T-helper 22 cell (primary cell): Measurements from ENCODE around the gene UBE4B.
"Not testable (repeated sequence)": the region's sequence is repeated elsewhere in the genome, so short reads cannot be mapped to it uniquely, and the experiment has no call there.

Source experiments
- DNase-seq: peaks from one replicate; pipeline ENCODE4 v3.0.0-alpha.2; 2020; ENCODE audit warnings: low read depth

UBE4B gene

GRCh38 chr1:10073371-10073770 lies 40.6 kb downstream of the UBE4B start:
- not testable (repeated sequence) for DNase-seq

DNA sequence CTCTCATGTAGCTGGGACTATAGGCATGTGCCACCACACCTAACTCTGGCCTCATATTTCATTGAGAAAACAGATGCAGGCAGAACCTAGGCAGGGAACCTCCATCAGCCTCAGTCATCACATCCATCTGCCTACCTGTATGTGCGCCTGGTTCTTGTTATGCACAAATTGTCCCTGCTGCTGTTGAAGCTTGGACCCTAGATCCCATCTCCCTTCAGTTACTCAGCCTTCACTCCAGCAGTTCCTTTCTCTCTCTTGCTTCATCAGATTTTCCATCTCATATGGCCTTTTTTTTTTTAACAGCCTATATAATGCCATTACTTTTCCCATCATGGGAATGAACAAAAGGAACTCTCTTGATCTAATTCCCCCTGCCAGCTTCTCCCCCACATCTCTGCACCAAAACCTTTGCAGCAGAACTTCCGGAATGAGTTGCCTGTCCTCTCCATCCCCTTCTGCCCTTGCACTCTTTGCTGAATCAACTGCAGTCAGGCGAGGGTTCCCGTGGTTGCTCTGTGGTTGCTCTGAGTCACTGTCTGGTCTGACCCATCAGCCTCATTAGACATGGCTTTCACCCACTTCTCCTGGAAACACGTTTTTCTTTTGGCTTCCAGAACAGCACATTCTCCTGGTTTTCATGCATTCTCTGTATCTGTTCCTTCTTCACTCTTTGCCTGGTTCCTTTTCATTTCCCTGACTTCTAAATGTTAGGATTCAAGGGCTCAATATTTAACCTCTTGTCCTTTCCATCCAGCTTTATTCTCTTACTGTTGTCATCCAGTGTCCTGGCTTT lies 41.5 kb downstream of the UBE4B start:
- DNase-seq, result no peak

GRCh38 chr1:10074852-10075730 lies 42.3 kb downstream of the UBE4B start:
- no peak for DNase-seq

GRCh38 chr1:10075732-10076131 lies 43.0 kb downstream of the UBE4B start:
- no peak for DNase-seq

DNA sequence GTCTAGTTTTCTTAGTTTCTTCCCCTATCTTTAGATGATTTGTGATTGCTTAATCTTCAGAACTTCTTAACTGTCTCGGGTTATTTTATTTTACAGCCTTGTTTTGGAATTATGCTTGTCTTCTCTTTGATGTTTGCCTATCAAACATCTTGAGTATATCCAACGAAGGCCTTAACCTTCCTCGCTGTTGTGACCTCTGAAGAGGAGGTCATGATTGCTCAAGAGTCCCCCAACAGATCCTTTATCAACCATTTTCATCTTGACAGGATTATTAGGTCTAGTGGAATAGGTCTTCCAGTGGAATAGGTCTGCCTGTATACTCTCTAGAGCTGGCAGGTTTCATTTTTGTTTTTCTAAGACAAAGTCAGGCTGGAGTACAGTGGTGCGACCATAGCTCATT lies 45.7 kb downstream of the UBE4B start:
- DNase-seq, result no peak

DNA sequence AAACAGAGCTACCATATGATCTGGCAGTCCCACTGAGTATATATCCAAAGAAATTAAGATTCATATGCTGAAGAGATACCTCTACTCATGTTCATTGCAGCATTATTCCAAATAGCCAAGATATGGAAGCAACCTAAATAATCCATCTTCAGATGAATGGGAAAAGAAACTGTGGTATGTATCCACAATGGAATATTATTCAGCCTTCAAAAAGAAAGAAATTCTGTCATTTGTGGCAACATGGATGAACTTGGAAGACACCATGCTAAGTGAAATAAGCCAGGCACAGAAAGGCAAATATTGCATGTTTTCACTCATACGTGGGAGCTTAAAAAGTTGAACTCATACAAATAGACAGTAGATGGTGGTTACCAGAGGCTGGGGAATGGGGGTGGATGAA lies 47.8 kb downstream of the UBE4B start:
- no peak for DNase-seq

DNA sequence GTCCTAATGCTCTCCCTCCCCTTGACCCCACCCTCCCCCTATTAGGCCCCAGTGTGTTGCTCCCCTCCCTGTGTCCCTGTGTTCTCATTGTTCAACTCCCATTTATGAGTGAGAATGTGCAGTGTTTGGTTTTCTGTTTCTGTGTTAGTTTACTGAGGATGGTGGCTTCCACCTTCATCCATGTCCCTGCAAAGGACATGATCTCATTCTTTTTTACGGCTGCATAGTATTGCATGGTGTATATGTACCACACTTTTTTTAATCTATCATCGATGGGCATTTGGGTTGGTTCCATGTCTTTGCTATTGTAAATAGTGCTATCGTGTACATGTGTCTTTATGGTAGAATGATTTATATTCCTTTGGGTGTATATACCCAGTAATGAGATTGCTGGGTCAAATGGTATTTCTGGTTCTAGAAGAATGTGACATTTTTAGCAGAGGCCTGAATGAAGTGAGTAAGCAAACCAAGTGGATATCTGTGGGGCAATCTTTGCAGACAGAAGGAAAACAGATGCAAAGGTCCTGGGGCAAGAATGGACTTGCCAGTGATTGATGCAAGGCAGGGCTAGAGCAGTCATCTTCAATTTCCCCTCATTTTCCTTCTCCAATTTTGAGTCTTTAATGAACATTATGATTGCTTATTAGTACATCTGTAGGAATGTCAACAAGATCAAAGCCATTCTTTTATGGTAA lies 50.2 kb downstream of the UBE4B start:
- no peak for DNase-seq

GRCh38 chr1:10084045-10084444 lies 51.3 kb downstream of the UBE4B start:
- no peak for DNase-seq

DNA sequence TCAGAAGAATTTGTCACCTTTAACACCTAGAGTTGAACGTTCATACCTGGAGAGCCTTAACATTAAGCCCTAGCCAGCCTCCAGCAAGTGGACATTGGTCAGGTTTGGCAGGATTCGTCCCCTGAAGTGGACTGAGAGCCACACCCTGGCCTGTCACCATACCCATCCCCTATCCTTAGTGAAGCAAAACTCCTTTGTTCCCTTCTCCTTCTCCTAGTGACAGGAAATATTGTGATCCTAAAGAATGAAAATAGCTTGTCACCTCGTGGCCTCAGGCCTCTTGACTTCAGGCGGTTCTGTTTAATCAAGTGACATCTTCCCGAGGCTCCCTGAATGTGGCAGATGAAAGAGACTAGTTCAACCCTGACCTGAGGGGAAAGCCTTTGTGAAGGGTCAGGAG lies 52.3 kb downstream of the UBE4B start:
- no peak for DNase-seq

- no peak for DNase-seq
These were observed 54.5 kb downstream of the UBE4B start for GRCh38 chr1:10087210-10087609.

DNA sequence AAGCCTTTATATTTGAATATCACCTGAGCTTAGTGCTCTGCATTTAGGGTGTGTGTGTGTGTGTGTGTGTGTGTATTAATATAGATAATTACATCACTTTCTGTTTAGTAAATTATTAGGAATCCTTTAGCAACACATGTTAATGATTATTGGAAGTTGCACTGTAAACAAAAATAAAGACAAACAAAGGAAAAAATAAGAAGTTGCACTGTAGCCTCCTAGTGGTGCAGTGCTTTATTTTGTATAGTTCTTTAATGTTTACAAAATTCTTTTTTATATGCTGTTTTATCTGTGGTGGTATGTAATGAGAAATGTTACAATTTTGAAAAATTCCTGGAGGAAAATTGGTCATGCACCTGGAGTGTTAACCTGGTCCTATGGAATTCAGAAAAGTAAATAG lies 69.2 kb downstream of the UBE4B start:
- DNase-seq, result no peak

- DNase-seq, result no peak
These were observed 70.4 kb downstream of the UBE4B start for GRCh38 chr1:10103193-10103592.

DNA sequence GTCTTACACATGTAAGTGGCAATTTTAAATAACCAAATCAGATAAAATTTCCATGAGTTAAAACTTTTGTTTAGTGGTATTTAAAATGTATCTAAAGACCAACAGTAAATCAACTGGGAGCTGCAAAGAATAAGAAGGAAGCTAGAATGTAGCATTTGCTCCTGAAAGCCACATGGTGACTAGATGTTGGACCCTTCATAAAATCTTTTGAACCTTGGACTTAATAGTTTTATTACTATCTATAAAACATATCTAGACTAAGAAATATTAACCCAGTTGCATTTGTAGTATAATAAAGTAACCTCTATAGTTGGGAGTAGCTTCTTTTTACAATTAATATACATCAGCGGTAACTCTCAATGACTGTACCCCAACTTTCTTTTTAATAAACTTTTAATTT lies 72.1 kb downstream of the UBE4B start:
- DNase-seq, result no peak

DNA sequence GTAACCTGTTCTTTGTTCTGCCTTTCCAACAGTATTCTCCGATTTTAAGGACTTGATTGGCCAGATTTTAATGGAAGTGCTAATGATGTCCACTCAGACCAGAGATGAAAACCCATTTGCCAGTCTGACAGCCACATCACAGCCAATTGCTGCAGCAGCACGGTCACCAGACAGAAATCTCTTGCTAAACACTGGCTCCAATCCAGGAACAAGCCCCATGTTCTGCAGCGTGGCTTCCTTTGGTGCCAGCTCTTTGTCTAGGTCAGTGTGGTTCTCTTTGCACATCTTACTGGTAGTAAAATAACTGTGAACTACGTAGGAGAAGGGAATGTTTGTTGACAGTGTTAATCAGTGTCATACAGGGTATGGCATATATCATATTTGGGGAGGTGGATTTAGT lies 72.7 kb downstream of the UBE4B start:
- no peak for DNase-seq

DNA sequence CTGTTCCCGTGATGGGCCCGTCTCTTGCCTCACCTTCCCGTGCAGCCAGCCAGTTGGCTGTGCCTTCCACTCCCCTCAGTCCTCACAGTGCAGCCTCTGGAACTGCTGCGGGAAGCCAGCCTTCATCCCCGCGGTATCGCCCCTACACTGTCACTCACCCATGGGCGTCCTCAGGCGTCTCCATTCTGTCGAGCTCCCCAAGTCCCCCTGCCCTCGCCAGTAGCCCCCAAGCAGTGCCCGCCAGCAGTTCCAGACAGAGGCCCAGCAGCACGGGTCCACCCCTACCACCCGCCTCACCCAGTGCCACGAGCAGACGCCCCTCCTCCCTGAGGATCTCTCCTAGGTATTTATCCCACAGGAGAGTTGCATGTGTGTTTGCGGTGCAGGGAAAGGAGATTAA lies 73.5 kb downstream of the UBE4B start:
- no peak for DNase-seq

- no peak for DNase-seq
These were observed 74.2 kb downstream of the UBE4B start for GRCh38 chr1:10106756-10107475.

- not testable (repeated sequence) for DNase-seq
These were observed 74.7 kb downstream of the UBE4B start for GRCh38 chr1:10107476-10107847.

GRCh38 chr1:10108134-10108663 lies 75.4 kb downstream of the UBE4B start:
- DNase-seq, result no peak

DNA sequence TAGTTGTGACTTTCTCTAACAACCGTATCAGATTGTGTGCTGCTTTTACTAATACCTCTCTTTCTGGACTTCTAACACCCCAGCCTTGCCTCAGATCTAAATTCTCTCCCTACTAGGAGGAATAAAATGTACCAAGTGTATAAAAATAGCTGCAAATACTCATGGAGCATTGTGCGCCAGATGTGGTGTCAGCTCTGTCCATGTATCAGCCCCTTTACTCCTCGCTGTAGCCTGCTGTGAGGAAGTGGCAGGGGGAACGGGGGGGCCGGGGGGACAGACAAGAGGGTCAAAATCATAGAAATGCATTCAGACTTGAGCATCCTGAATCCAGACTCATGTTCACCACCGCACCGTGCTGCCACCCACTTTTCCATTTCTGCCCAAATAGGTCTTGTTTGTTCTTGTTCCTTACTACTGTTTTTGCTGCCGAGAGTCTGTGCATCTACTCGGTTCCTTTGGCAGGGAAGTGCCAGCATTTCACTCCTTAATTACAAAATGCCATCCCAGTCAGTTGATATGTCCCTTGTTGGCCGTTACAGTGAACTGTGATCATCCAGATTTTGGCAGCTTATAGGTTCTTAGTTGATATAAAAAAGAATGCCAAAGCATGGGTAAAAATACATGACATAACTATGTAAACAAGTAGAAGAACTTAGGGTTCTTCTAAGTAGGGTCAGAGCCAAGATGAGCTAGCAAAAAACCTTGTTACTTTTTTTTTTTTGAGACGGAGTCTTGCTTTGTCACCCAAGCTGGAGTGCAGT lies 76.4 kb downstream of the UBE4B start:
- DNase-seq, result no peak

- DNase-seq, result no peak
These were observed 80.7 kb downstream of the UBE4B start for GRCh38 chr1:10113501-10113900.

DNA sequence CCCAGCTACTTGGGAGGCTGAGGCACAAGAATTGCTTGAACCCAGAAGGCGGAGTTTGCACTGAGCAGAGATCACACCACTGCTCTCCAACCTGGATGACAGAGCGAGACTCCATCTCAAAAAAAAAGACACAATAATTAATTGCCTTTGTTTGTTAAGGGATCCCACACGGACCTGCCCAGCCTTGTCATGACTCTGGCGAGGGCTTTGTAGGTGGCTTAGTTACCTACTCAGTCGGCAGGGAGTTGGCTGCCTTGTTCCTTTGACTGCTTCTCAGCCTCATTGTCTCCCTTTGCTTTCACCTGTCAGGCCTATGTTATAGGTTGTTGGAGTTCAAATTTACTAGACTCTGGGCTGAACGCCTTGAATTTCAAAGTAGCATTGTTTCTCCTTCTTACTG lies 82.0 kb downstream of the UBE4B start:
- DNase-seq, result no peak
